H1 (cell line): Measurements from ENCODE around the gene DCLK1. TPM values are rescaled to one million over a fixed set of nuclear protein-coding genes. Genes with fewer than 3 reads are reported as not detected.

Experiments
- CTCF ChIA-PET: fragments of 300-600 bp; sonication (Branson Sonifier 250); formaldehyde crosslinking; loops from one replicate; lab custom pipeline; 2021; ENCODE audit not compliant: partially characterized antibody; lab: Charles Lee
- POLR2A ChIA-PET: fragments of 300-600 bp; sonication (Branson Sonifier 250); formaldehyde crosslinking; loops from one replicate; lab custom pipeline; 2021; ENCODE audit warnings: inconsistent platforms; ENCODE audit not compliant: partially characterized antibody; lab: Charles Lee
- DNase-seq, 2 experiments: peaks; one replicate each; pipeline versions ENCODE4 v3.0.0 to v3.0.0-alpha.2; 2010 to 2022; ENCODE audit warnings: low spot score in 2 of 2, low read depth in 1 of 2, mixed read lengths in 1 of 2
- FAIRE-seq: peaks from 2 replicates; lab custom pipeline; 2011; peaks lifted over from hg19 to GRCh38; lab: Jason Lieb, UNC
- H2AFZ ChIP-seq: 2 replicates; pipeline ENCODE4 v1.8.1; 2012; ENCODE audit warnings: low read length, inconsistent platforms
- H2AK5ac ChIP-seq: 2 replicates; pipeline ENCODE4 v1.6.1; 2013; ENCODE audit warnings: low read depth, low read length
- H2BK120ac ChIP-seq: replicated peaks from 2 replicates; pipeline ENCODE3; 2013; ENCODE audit warnings: low read depth, low read length, inconsistent platforms
- H2BK12ac ChIP-seq: 2 replicates; pipeline ENCODE4 v1.6.1; 2013; ENCODE audit warnings: low read depth, low read length
- H2BK15ac ChIP-seq: 2 replicates; pipeline ENCODE4 v1.6.1; 2013; ENCODE audit warnings: low read length
- H2BK20ac ChIP-seq: 2 replicates; pipeline ENCODE4 v1.6.1; 2013; ENCODE audit warnings: low read length
- H2BK5ac ChIP-seq: 2 replicates; pipeline ENCODE4 v1.6.1; 2013; ENCODE audit warnings: low read depth, low read length
- H3K14ac ChIP-seq: 2 replicates; pipeline ENCODE4 v1.6.1; 2013; ENCODE audit warnings: inconsistent platforms; ENCODE audit not compliant: insufficient read length
- H3K18ac ChIP-seq: 2 replicates; pipeline ENCODE4 v1.6.1; 2013; ENCODE audit warnings: low read length; ENCODE audit errors: extremely low read depth
- H3K23ac ChIP-seq: 2 replicates; pipeline ENCODE4 v1.6.1; 2013; ENCODE audit warnings: inconsistent platforms; ENCODE audit not compliant: insufficient read length
- H3K23me2 ChIP-seq: 2 replicates; pipeline ENCODE4 v1.6.1; 2013; ENCODE audit warnings: low read depth, low read length
- H3K27ac ChIP-seq: 2 replicates; pipeline ENCODE4 v1.6.1; 2011; ENCODE audit warnings: low read depth, low read length, inconsistent platforms
- H3K27me3 ChIP-seq, 4 experiments: replicated peaks in 1 of 4; 1 replicate in 1 of 4; 2 replicates in 3 of 4; pipeline versions ENCODE4 v1.6.1 to v1.8.1; 2011 to 2013; ENCODE audit warnings: low read length in 3 of 4, mild to moderate bottlenecking in 3 of 4, inconsistent platforms in 2 of 4, mixed read lengths in 2 of 4, moderate library complexity in 1 of 4; ENCODE audit not compliant: control insufficient read depth in 3 of 4, insufficient read depth in 3 of 4; ENCODE audit errors: extremely low read depth in 1 of 4
- H3K36me3 ChIP-seq, 4 experiments: 2 replicates each; pipeline versions ENCODE4 v1.6.1 to v1.8.1; 2011 to 2013; ENCODE audit warnings: mild to moderate bottlenecking in 4 of 4, low read length in 3 of 4, moderate library complexity in 2 of 4, control low read depth in 1 of 4, inconsistent platforms in 1 of 4; ENCODE audit not compliant: insufficient read depth in 4 of 4, control insufficient read depth in 2 of 4
- H3K4ac ChIP-seq: replicated peaks from 2 replicates; pipeline ENCODE3; 2013; ENCODE audit warnings: low read length, low read depth, mixed read lengths, inconsistent platforms; ENCODE audit not compliant: insufficient read length
- H3K4me1 ChIP-seq, 4 experiments: replicated peaks in 1 of 4; 1 replicate in 1 of 4; 2 replicates in 3 of 4; pipeline versions ENCODE4 v1.6.1 to v1.8.1; 2011 to 2013; ENCODE audit warnings: low read length in 3 of 4, inconsistent platforms in 2 of 4, mixed read lengths in 1 of 4; ENCODE audit not compliant: insufficient read depth in 4 of 4, control insufficient read depth in 3 of 4
- H3K4me2 ChIP-seq, 2 experiments: 2 replicates each; pipeline versions ENCODE4 v1.6.1 to v1.8.1; 2011 to 2013; ENCODE audit warnings: low read depth in 2 of 2, low read length in 2 of 2, control low read depth in 1 of 2, inconsistent platforms in 1 of 2, mild to moderate bottlenecking in 1 of 2; ENCODE audit not compliant: insufficient read depth in 1 of 2
- H3K4me3 ChIP-seq, 4 experiments: fragments of 200-600, 300-600 bp in 1 of 4; sonication (generic), shearing (Covaris generic), sonication (Bioruptor Twin) in 1 of 4; 2 replicates each; pipeline versions ENCODE4 v1.5.1 to v1.8.1; 2011 to 2016; ENCODE audit warnings: low read length in 4 of 4, low read depth in 3 of 4, control low read depth in 2 of 4, inconsistent platforms in 2 of 4, mild to moderate bottlenecking in 2 of 4, mixed read lengths in 1 of 4, moderate library complexity in 1 of 4; ENCODE audit not compliant: insufficient read depth in 2 of 4; ENCODE audit errors: extremely low read depth in 1 of 4
- H3K56ac ChIP-seq: replicated peaks from 2 replicates; pipeline ENCODE3; 2013; ENCODE audit warnings: low read depth, mild to moderate bottlenecking, mixed read lengths, low read length, inconsistent platforms; ENCODE audit not compliant: insufficient read length
- H3K79me1 ChIP-seq: 2 replicates; pipeline ENCODE4 v1.6.1; 2013; ENCODE audit warnings: low read depth, low read length, control low read depth
- H3K79me2 ChIP-seq, 2 experiments: 2 replicates each; pipeline versions ENCODE4 v1.6.1 to v1.8.1; 2012 to 2013; ENCODE audit warnings: low read length in 2 of 2, mild to moderate bottlenecking in 2 of 2, inconsistent platforms in 1 of 2; ENCODE audit not compliant: insufficient read depth in 2 of 2, control insufficient read depth in 1 of 2
- H3K9ac ChIP-seq, 4 experiments: replicated peaks in 1 of 4; 1 replicate in 1 of 4; 2 replicates in 3 of 4; pipeline versions ENCODE4 v1.6.1 to v1.8.1; 2011 to 2013; ENCODE audit warnings: low read depth in 3 of 4, low read length in 3 of 4, control low read depth in 2 of 4, mild to moderate bottlenecking in 2 of 4, moderate library complexity in 2 of 4, inconsistent platforms in 1 of 4; ENCODE audit errors: extremely low read depth in 1 of 4
- H3K9me3 ChIP-seq, 2 experiments: 2 replicates each; pipeline versions ENCODE4 v1.6.1 to v1.8.1; 2012 to 2013; ENCODE audit warnings: mild to moderate bottlenecking in 2 of 2, moderate library complexity in 2 of 2, control low read depth in 1 of 2, inconsistent platforms in 1 of 2, low read depth in 1 of 2, low read length in 1 of 2, mixed read lengths in 1 of 2; ENCODE audit not compliant: insufficient read depth in 2 of 2
- H4K20me1 ChIP-seq, 2 experiments: replicated peaks in 1 of 2; 2 replicates each; pipeline versions ENCODE3 to v1.8.1; 2011 to 2013; ENCODE audit warnings: inconsistent platforms in 2 of 2, low read length in 2 of 2, mild to moderate bottlenecking in 1 of 2; ENCODE audit not compliant: insufficient read depth in 2 of 2, control insufficient read depth in 1 of 2
- H4K5ac ChIP-seq: 2 replicates; pipeline ENCODE4 v1.6.1; 2013; ENCODE audit warnings: low read length, low read depth, mixed read lengths, inconsistent platforms; ENCODE audit not compliant: insufficient read length
- H4K8ac ChIP-seq: 2 replicates; pipeline ENCODE4 v1.8.0; 2013; ENCODE audit warnings: mild to moderate bottlenecking, moderate library complexity, low read length, inconsistent platforms; ENCODE audit not compliant: insufficient read depth; ENCODE audit errors: extremely low read depth
- H4K91ac ChIP-seq: replicated peaks from 2 replicates; pipeline ENCODE3; 2013; ENCODE audit warnings: low read length, mixed read lengths, inconsistent platforms; ENCODE audit not compliant: insufficient read length
- CEBPB ChIP-seq: IDR thresholded peaks from 2 replicates; pipeline ENCODE4 v1.6.1; 2012; ENCODE audit warnings: low read depth, low read length
- HDAC2 ChIP-seq, 2 experiments: fragments of 300-600 bp in 1 of 2; sonication (generic) in 1 of 2; IDR thresholded peaks; 2 replicates each; pipeline ENCODE4 v1.6.1; 2011 to 2012; ENCODE audit warnings: low read depth in 2 of 2, low read length in 2 of 2, mild to moderate bottlenecking in 2 of 2, moderate library complexity in 2 of 2, borderline replicate concordance in 1 of 2, inconsistent platforms in 1 of 2
- WGBS, 2 experiments: shearing (Covaris generic) in 1 of 2; methylation state at CpG; one replicate each; pipeline versions ENCODE4 v1.1.6 to v1.1.7; 2013 to 2015; ENCODE audit warnings: low lambda C conversion rate in 2 of 2, mixed read lengths in 2 of 2, inconsistent platforms in 1 of 2, low coverage in 1 of 2, missing lambda C conversion rate in 1 of 2; ENCODE audit not compliant: insufficient replicate concordance in 2 of 2, insufficient coverage in 1 of 2, insufficient read length in 1 of 2; ENCODE audit errors: extremely low coverage in 1 of 2, missing lambda C conversion rate in 1 of 2; 5-methylcytosine and 5-hydroxymethylcytosine counted together
- polyA plus RNA-seq, 7 experiments: library from polyadenylated mRNA; depleted of rRNA in 3 of 7; stranded (reverse) in 5 of 7; unstranded in 2 of 7; fragments of >200 nt in 5 of 7; fragments of 200-250 nt in 2 of 7; gene quantifications; 1 replicate in 5 of 7; 2 replicates in 1 of 7; 4 replicates in 1 of 7; pipeline versions ENCODE4 v1.2.1 to v1.2.3, GENCODE V29; 2011 to 2013; ENCODE audit warnings: missing spikeins in 2 of 7, mixed read lengths in 2 of 7
- total RNA-seq: library from RNA; stranded (reverse); fragmentation: NEBNext Ultra II Directional; extraction: Animal tissue kit (Norgen Biotek cat#: 25700); gene quantifications from 2 replicates; pipeline ENCODE4 v1.2.1, GENCODE V29; 2021

The DCLK1 gene
- total and polyA plus RNA-seq, 2 of the 8 experiments (the other 6 are each of a cell fraction or from before 2014, with no cell fraction given): 22.8 to 41.0 TPM

- Histone ChIP-seq H4K91ac (no peak overlapping the region), H3K36me3 (peaks cover 0 to 6% (median 0%) of the 10 kb centered on the region in 4 experiments; a peak in 2 of 8 replicates), H3K4ac (no peak overlapping the region), H3K23me2 (no peaks in the 10 kb centered on the region), H4K20me1 (no peaks in the 10 kb centered on the region), H3K4me3 (no peak overlapping the region), H4K5ac (no peak overlapping the region), H3K18ac (no peak overlapping the region), H2BK15ac (no peak overlapping the region), H3K14ac (no peak overlapping the region), H3K4me1 (no peaks in the 10 kb centered on the region), H3K27me3 (no peaks in the 10 kb centered on the region), H3K79me1 (no peaks in the 10 kb centered on the region), H3K23ac (no peak overlapping the region), H2AK5ac (no peak overlapping the region), H3K9ac (no peak overlapping the region), H3K4me2 (no peak overlapping the region), H2BK12ac (no peak overlapping the region), H2BK5ac (no peak overlapping the region), H2AFZ (no peak overlapping the region), H3K56ac (no peak overlapping the region), H2BK120ac (no peak overlapping the region), H3K79me2 (no peaks in the 10 kb centered on the region), H2BK20ac (no peak overlapping the region), H3K27ac (no peak overlapping the region), H3K9me3 (no peaks in the 10 kb centered on the region), H4K8ac (no peak overlapping the region)
- POLR2A ChIA-PET: no interaction called here
- DNase-seq (no peak), FAIRE-seq (no peak)
- 92 to 100% methylated on average over 1 to 6 of the region's 6 CpGs for WGBS, 2 experiments
- CTCF ChIA-PET: interaction anchor here (1.6 kb wide), 1 partner anchor 10 kb away, joined by 4 read pairs; no protein-coding TSS in a partner anchor
- TF ChIP-seq CEBPB (no peak), HDAC2 (IDR thresholded peaks at IDR 0.05; ENCODE audit: borderline replicate concordance in 1 of 2, low read depth in 2 of 2, low read length in 2 of 2) (no peak)
These were observed 322.3 kb downstream of the DCLK1 start for GRCh38 chr13:35808846-35809245.
